ENCODE results near the gene PSD4. TPM values are rescaled to one million over a fixed set of nuclear protein-coding genes. Genes with fewer than 3 reads are reported as not detected.

PSD4 gene
- total RNA-seq, 1 experiment from 2014 or later, result 1.0 TPM

DNA sequence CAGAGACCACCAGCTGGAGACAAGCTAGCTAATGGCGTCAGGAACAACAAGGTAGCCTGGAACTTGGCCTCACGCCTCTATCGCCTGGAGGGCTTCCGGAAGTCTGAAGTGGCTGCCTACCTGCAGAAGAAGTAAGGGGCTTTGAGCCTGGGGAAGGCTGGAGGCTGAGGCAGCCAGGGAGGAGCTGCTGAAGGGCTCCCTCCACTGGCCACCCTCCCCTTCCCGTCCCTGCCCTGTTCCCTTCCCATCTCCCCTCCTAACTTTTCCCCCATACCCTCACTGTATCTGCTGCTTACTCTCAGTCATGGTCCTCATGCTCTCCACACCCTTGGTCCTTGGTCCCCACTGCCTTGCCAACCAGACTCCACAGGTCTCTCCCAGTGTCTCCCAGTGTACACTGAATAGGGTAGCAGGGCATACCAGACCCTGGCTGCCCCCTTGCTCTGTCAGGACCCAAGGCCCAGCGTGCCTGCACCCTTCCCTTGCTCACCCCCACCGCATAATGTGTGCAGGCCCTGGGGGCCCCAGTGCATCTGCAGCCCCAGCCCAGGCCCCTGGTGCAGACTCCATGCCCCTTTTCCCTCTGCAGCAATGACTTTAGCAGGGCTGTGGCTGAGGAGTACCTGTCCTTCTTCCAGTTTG is 18.8 kb downstream of the PSD4 start:
- Mint-ChIP-seq H3K4me1 (peaks cover 5 to 10% of the 10 kb centered on the region in 2 experiments), H3K4me3 (no peak overlapping the region), H3K27ac (peak overlapping the region in 1 of 3 experiments; percentile 44; a peak in 1 of 7 replicates), H3K9me3 (no peaks in the 10 kb centered on the region; a peak in 1 of 5 replicates), H3K27me3 (ENCODE audit: low read depth) (peaks cover 29% of the 10 kb centered on the region), H3K36me3 (ENCODE audit: insufficient read depth in 1 of 3, low read depth in 3 of 3) (no peaks in the 10 kb centered on the region; a peak in 1 of 7 replicates)
- Histone ChIP-seq H3K56ac (ENCODE audit: insufficient read length, low read depth, low read length) (no peak overlapping the region), H2BK12ac (ENCODE audit: insufficient read length, low read depth, low read length) (no peak overlapping the region), H3K23me2 (ENCODE audit: insufficient read length, low read depth, low read length, poor library complexity, severe bottlenecking) (no peaks in the 10 kb centered on the region), H4K5ac (ENCODE audit: insufficient read length, low read depth, low read length) (no peak overlapping the region), H4K8ac (replicated peaks; ENCODE audit: insufficient read length, low read depth, low read length) (no peak overlapping the region), H3K9ac (ENCODE audit: extremely low read depth, insufficient read length, low read length) (no peak overlapping the region), H3K27ac (ENCODE audit: insufficient read length, low read depth, low read length) (no peak overlapping the region), H3K4me1 (ENCODE audit: insufficient read depth, low read length) (no peaks in the 10 kb centered on the region; the same call in 1 of the 2 replicates), H3K4ac (ENCODE audit: low read depth, low read length) (no peak overlapping the region), H2BK5ac (ENCODE audit: insufficient read length, low read length) (no peak overlapping the region), H4K20me1 (ENCODE audit: control insufficient read depth, insufficient read depth, insufficient read length) (no peaks in the 10 kb centered on the region), H3K79me1 (ENCODE audit: insufficient read depth, low read depth, low read length, poor library complexity, severe bottlenecking) (no peaks in the 10 kb centered on the region), H3T11ph (ENCODE audit: low read length) (no peak overlapping the region), H2BK20ac (ENCODE audit: low read depth, low read length, poor library complexity, severe bottlenecking) (no peak overlapping the region), H3K79me2 (ENCODE audit: insufficient read depth, low read length) (no peaks in the 10 kb centered on the region), H3K27me3 (ENCODE audit: insufficient read depth, low read length) (no peaks in the 10 kb centered on the region), H2BK15ac (ENCODE audit: low read depth, low read length) (no peak overlapping the region), H2AK5ac (ENCODE audit: insufficient read length, low read length) (no peak overlapping the region), H3K14ac (ENCODE audit: insufficient read depth, low read length) (no peak overlapping the region), H2AFZ (ENCODE audit: low read length) (no peak overlapping the region), H3K23ac (ENCODE audit: insufficient read length, low read depth, low read length) (no peak overlapping the region), H3K9me3 (ENCODE audit: control insufficient read depth, low read depth, low read length) (no peaks in the 10 kb centered on the region), H4K91ac (ENCODE audit: insufficient read length, low read depth, low read length) (no peak overlapping the region), H2BK120ac (ENCODE audit: low read depth, low read length, poor library complexity, severe bottlenecking) (no peak overlapping the region), H3K4me2 (ENCODE audit: insufficient read depth, insufficient read length, low read length) (no peak overlapping the region), H3K18ac (ENCODE audit: insufficient read length, low read depth, low read length) (no peak overlapping the region)
- TF ChIP-seq, protein P1, sequence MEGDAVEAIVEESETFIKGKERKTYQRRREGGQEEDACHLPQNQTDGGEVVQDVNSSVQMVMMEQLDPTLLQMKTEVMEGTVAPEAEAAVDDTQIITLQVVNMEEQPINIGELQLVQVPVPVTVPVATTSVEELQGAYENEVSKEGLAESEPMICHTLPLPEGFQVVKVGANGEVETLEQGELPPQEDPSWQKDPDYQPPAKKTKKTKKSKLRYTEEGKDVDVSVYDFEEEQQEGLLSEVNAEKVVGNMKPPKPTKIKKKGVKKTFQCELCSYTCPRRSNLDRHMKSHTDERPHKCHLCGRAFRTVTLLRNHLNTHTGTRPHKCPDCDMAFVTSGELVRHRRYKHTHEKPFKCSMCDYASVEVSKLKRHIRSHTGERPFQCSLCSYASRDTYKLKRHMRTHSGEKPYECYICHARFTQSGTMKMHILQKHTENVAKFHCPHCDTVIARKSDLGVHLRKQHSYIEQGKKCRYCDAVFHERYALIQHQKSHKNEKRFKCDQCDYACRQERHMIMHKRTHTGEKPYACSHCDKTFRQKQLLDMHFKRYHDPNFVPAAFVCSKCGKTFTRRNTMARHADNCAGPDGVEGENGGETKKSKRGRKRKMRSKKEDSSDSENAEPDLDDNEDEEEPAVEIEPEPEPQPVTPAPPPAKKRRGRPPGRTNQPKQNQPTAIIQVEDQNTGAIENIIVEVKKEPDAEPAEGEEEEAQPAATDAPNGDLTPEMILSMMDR (conservative IDR thresholded peaks at IDR 0.05), result peak; percentile 66
- no CpG with 5 or more reads among the region's 7 CpGs for WGBS (ENCODE audit: extremely low coverage, insufficient read length, low lambda C conversion rate)
- DNase-seq, result peak; percentile 71
